Adrenal gland (tissue), 5 donors: ENCODE results near the gene PAQR8.

Source experiments
- CTCF ChIP-seq, 6 experiments: fragments of 450-650 bp in 4 of 6; fragments of 200-600 bp in 2 of 6; sonication (generic) in 1 of 6; IDR thresholded peaks; 1 replicate in 5 of 6; 2 replicates in 1 of 6; pipeline versions ENCODE4 v1.5.1 to v1.8.0; 2016 to 2021; ENCODE audit warnings: antibody characterized with exemption in 6 of 6, mild to moderate bottlenecking in 2 of 6, moderate library complexity in 1 of 6
- POLR2A ChIP-seq, 2 donors: fragments of 450-650 bp; IDR thresholded peaks; one replicate each; pipeline ENCODE4 v1.6.1; 2017; ENCODE audit warnings: antibody characterized with exemption in 2 of 2, mild to moderate bottlenecking in 2 of 2, moderate library complexity in 1 of 2
- donor health status: DM: no; HTN: no; CAD: no.

- TF ChIP-seq CTCF (IDR thresholded peaks at IDR 0.05) (no peak), POLR2A (IDR thresholded peaks at IDR 0.05) (no peak)
Observed at GRCh38 chr6:52345311-52345710, 16.6 kb upstream of the PAQR8 start.
